GM23338 (cell line): Measurements from ENCODE around the gene C1R. TPM values are rescaled to one million over a fixed set of nuclear protein-coding genes. Genes with fewer than 3 reads are reported as not detected.

Experiments used
- ATAC-seq: fragments of 200-7000 bp; cut with Tn5 transposase; 3 replicates; pipeline ENCODE4 v1.9.1; 2020
- DNase-seq: peaks from one replicate; pipeline ENCODE4 v3.0.0-alpha.2; 2015; ENCODE audit warnings: low spot score
- H2AFZ ChIP-seq: fragments of 200-600 bp; sonication (generic); 2 replicates; pipeline ENCODE4 v1.8.0; 2016; ENCODE audit warnings: antibody characterized with exemption, mild to moderate bottlenecking, moderate library complexity
- H3F3A ChIP-seq: fragments of 200-600 bp; sonication (generic); replicated peaks from 2 replicates; pipeline ENCODE4 v1.8.0; 2017; ENCODE audit warnings: antibody characterized with exemption, mixed run types, low read depth
- H3K27ac ChIP-seq: fragments of 200-600 bp; sonication (generic); 2 replicates; pipeline ENCODE4 v1.6.1; 2016; ENCODE audit warnings: low read depth
- H3K27me3 ChIP-seq: fragments of 200-600 bp; sonication (generic); 2 replicates; pipeline ENCODE4 v1.8.0; 2016; ENCODE audit warnings: mild to moderate bottlenecking, mixed run types, moderate library complexity; ENCODE audit not compliant: insufficient read depth
- H3K36me3 ChIP-seq: fragments of 200-600 bp; sonication (generic); 2 replicates; pipeline ENCODE4 v1.8.0; 2016; ENCODE audit warnings: mild to moderate bottlenecking; ENCODE audit not compliant: insufficient read depth
- H3K4me1 ChIP-seq: fragments of 200-600 bp; sonication (generic); 2 replicates; pipeline ENCODE4 v1.8.0; 2016; ENCODE audit warnings: mild to moderate bottlenecking, moderate library complexity; ENCODE audit not compliant: insufficient read depth
- H3K4me2 ChIP-seq: fragments of 200-600 bp; sonication (generic); 2 replicates; pipeline ENCODE4 v1.7.1; 2017; ENCODE audit warnings: mixed run types
- H3K4me3 ChIP-seq: fragments of 200-600 bp; sonication (generic); 2 replicates; pipeline ENCODE4 v1.6.1; 2016; ENCODE audit warnings: mixed run types
- H3K79me2 ChIP-seq: fragments of 200-600 bp; sonication (generic); replicated peaks from 2 replicates; pipeline ENCODE4 v1.8.0; 2017; ENCODE audit warnings: mild to moderate bottlenecking; ENCODE audit not compliant: insufficient read depth
- H3K9me2 ChIP-seq: fragments of 200-600 bp; sonication (generic); 2 replicates; pipeline ENCODE4 v1.8.0; 2017; ENCODE audit not compliant: insufficient read depth
- H4K20me1 ChIP-seq: fragments of 200-600 bp; sonication (generic); replicated peaks from 2 replicates; pipeline ENCODE4 v1.8.0; 2017; ENCODE audit warnings: mild to moderate bottlenecking; ENCODE audit not compliant: insufficient read depth
- H3K27ac Mint-ChIP-seq: 2 replicates; pipeline ENCODE4 v1.8.0; 2020; ENCODE audit warnings: inconsistent platforms, mild to moderate bottlenecking, moderate library complexity, mixed read lengths
- H3K27me3 Mint-ChIP-seq: 3 replicates; pipeline ENCODE4 v1.8.0; 2022; ENCODE audit warnings: low read depth, mild to moderate bottlenecking, moderate library complexity, mixed read lengths, inconsistent platforms; ENCODE audit not compliant: insufficient read depth, poor library complexity
- H3K36me3 Mint-ChIP-seq: 3 replicates; pipeline ENCODE4 v1.8.0; 2021; ENCODE audit warnings: low read depth, mild to moderate bottlenecking, inconsistent platforms, moderate library complexity, mixed read lengths
- H3K4me1 Mint-ChIP-seq: 3 replicates; pipeline ENCODE4 v1.8.0; 2020; ENCODE audit warnings: mild to moderate bottlenecking, inconsistent platforms, mixed read lengths
- H3K4me3 Mint-ChIP-seq: 3 replicates; pipeline ENCODE4 v1.8.0; 2021; ENCODE audit warnings: moderate library complexity, mild to moderate bottlenecking, inconsistent platforms, mixed read lengths
- H3K9me3 Mint-ChIP-seq: 3 replicates; pipeline ENCODE4 v1.8.0; 2020; ENCODE audit warnings: moderate library complexity, mild to moderate bottlenecking, inconsistent platforms, mixed read lengths
- CREB1 ChIP-seq: fragments of 250-450 bp; sonication (Bioruptor Pico); IDR thresholded peaks from 2 replicates; pipeline ENCODE4 v1.5.0; 2020; ENCODE audit warnings: low read depth, mild to moderate bottlenecking, moderate library complexity
- CTCF ChIP-seq, 2 experiments: fragments of 200-600 bp in 1 of 2; sonication (generic) in 1 of 2; conservative IDR thresholded peaks; 2 replicates each; pipeline versions ENCODE4 v1.5.1 to v1.6.1; 2016 to 2017; ENCODE audit warnings: antibody characterized with exemption in 2 of 2, low read depth in 2 of 2, mild to moderate bottlenecking in 2 of 2, moderate library complexity in 1 of 2
- ETS1 ChIP-seq: IDR thresholded peaks from 2 replicates; pipeline ENCODE4 v1.6.1; 2016; ENCODE audit warnings: antibody characterized with exemption
- EZH2 ChIP-seq: fragments of 200-600 bp; sonication (generic); IDR thresholded peaks from one replicate; pipeline ENCODE4 v1.8.0; 2017; ENCODE audit warnings: antibody characterized with exemption, mild to moderate bottlenecking, low read depth; ENCODE audit not compliant: unreplicated experiment
- EZH2phosphoT487 ChIP-seq: fragments of 200-600 bp; sonication (generic); IDR thresholded peaks from one replicate; pipeline ENCODE4 v1.8.1; 2018; ENCODE audit warnings: antibody characterized with exemption; ENCODE audit not compliant: unreplicated experiment
- JUNB ChIP-seq: IDR thresholded peaks from one replicate; pipeline ENCODE4 v1.6.1; 2016; ENCODE audit warnings: antibody characterized with exemption; ENCODE audit not compliant: unreplicated experiment
- NANOG ChIP-seq: IDR thresholded peaks from 2 replicates; pipeline ENCODE4 v1.6.1; 2016; ENCODE audit warnings: antibody characterized with exemption, borderline replicate concordance
- POLR2AphosphoS5 ChIP-seq: IDR thresholded peaks from 2 replicates; pipeline ENCODE4 v1.6.1; 2016; ENCODE audit warnings: antibody characterized with exemption, low read depth
- REST ChIP-seq: IDR thresholded peaks from one replicate; pipeline ENCODE4 v1.6.1; 2018; ENCODE audit warnings: antibody characterized with exemption; ENCODE audit not compliant: unreplicated experiment
- STAT1 ChIP-seq: IDR thresholded peaks from one replicate; pipeline ENCODE4 v1.6.1; 2016; ENCODE audit warnings: antibody characterized with exemption; ENCODE audit not compliant: unreplicated experiment
- ZNF114 ChIP-seq: fragments of 250-450 bp; sonication (Bioruptor Pico); IDR thresholded peaks from 2 replicates; pipeline ENCODE4 v1.5.0; 2020; ENCODE audit warnings: mild to moderate bottlenecking, moderate library complexity
- ZNF331 ChIP-seq: fragments of 250-450 bp; sonication (Bioruptor Pico); IDR thresholded peaks from 2 replicates; pipeline ENCODE4 v1.5.0; 2020; ENCODE audit warnings: low read depth, mild to moderate bottlenecking, moderate library complexity
- ZNF462 ChIP-seq: fragments of 250-450 bp; sonication (Bioruptor Pico); IDR thresholded peaks from 2 replicates; pipeline ENCODE4 v1.5.0; 2020; ENCODE audit warnings: mild to moderate bottlenecking, moderate library complexity
- polyA plus RNA-seq: library from polyadenylated mRNA; unstranded; fragments of >200 nt; fragmentation: Nextera tagmentation; extraction: Ambion mirVana; gene quantifications from 2 replicates; pipeline ENCODE4 v1.2.1, GENCODE V29; 2016
- total RNA-seq: library from RNA; depleted of rRNA; stranded (reverse); fragments of >200 nt; shearing (Covaris generic); gene quantifications from 2 replicates; pipeline ENCODE4 v1.2.3, GENCODE V29; 2014

C1R gene
- total and polyA plus RNA-seq, 2 experiments from 2014 or later: 6.4 to 8.8 TPM

GRCh38 chr12:7103837-7104584 lies 11.8 kb upstream of the C1R start:
- Mint-ChIP-seq H3K9me3 (peaks cover 16% of the 10 kb centered on the region), H3K36me3 (peaks cover 28% of the 10 kb centered on the region), H3K27ac (no peak overlapping the region)

More at GRCh38 chr12:7103837-7104584, 11.8 kb upstream of the C1R start:
- no peak overlapping the region for H3K4me3 Mint-ChIP-seq
- ATAC-seq (no peak), DNase-seq (no peak)
- H3K27me3 Mint-ChIP-seq: peaks cover 11% of the 10 kb centered on the region
- Histone ChIP-seq H4K20me1 (no peaks in the 10 kb centered on the region; the same call in none of the 2 replicates), H3F3A (no peaks in the 10 kb centered on the region), H3K4me3 (no peak overlapping the region), H3K36me3 (no peaks in the 10 kb centered on the region), H3K9me2 (no peaks in the 10 kb centered on the region), H3K27me3 (no peaks in the 10 kb centered on the region), H3K79me2 (peaks cover 14% of the 10 kb centered on the region; the same call in 1 of the 2 replicates), H3K4me2 (no peak overlapping the region), H3K27ac (no peak overlapping the region), H3K4me1 (peaks cover 5% of the 10 kb centered on the region), H2AFZ (no peak overlapping the region)
- peaks cover 11% of the 10 kb centered on the region; the same call in 2 of the 3 replicates for H3K4me1 Mint-ChIP-seq
- TF ChIP-seq ETS1 (no peak), ZNF462 (no peak), STAT1 (no peak), CREB1 (CRISPR knock-in tag) (no peak), CTCF (conservative IDR thresholded peaks at IDR 0.05; ENCODE audit: low read depth in 2 of 2) (no peak), EZH2 (no peak), ZNF331 (CRISPR knock-in tag) (no peak), REST (no peak), ZNF114 (CRISPR knock-in tag) (no peak), EZH2phosphoT487 (no peak), NANOG (no peak), JUNB (no peak), POLR2AphosphoS5 (no peak)
